ENCODE data around the gene GALP.
"Not testable (repeated sequence)": the region's sequence is repeated elsewhere in the genome, so short reads cannot be mapped to it uniquely, and the experiment has no call there.

GALP gene

GRCh38 chr19:56175861-56176307, at the start of gene GALP:
GALP (plus strand) TSS chr19:56176008; CDS start chr19:56177109, 1,101 bp downstream.
- not testable (repeated sequence) for DNase-seq

GRCh38 chr19:56126983-56127780, 48.6 kb upstream of the GALP start:
- DNase-seq, result no peak

GRCh38 chr19:56130006-56130405, 45.8 kb upstream of the GALP start:
- DNase-seq, result no peak

GRCh38 chr19:56131651-56132050, 44.2 kb upstream of the GALP start:
- no peak for DNase-seq

GRCh38 chr19:56132316-56132822, 43.4 kb upstream of the GALP start:
- no peak for DNase-seq

GRCh38 chr19:56133858-56134653, 41.8 kb upstream of the GALP start:
- DNase-seq, result no peak

- DNase-seq, result no peak
Observed at GRCh38 chr19:56134654-56134921, 41.2 kb upstream of the GALP start.

- DNase-seq, result no peak
Observed at GRCh38 chr19:56136362-56136761, 39.4 kb upstream of the GALP start.

GRCh38 chr19:56137405-56137804, 38.4 kb upstream of the GALP start:
- DNase-seq, result no peak

GRCh38 chr19:56138069-56138468, 37.7 kb upstream of the GALP start:
- no peak for DNase-seq

GRCh38 chr19:56139847-56140582, 35.8 kb upstream of the GALP start:
- DNase-seq, result no peak

- DNase-seq, result peak; percentile 98
Observed at GRCh38 chr19:56140583-56141416, 35.0 kb upstream of the GALP start, which contains the start of gene ZNF444. ZNF444 (plus strand) TSS chr19:56141287; CDS start chr19:56146912, 5,625 bp downstream.

- DNase-seq, result peak; percentile 29
Observed at GRCh38 chr19:56141417-56141993, 34.3 kb upstream of the GALP start.

- no peak for DNase-seq
Observed at GRCh38 chr19:56142087-56142787, 33.6 kb upstream of the GALP start.

- no peak for DNase-seq
Observed at GRCh38 chr19:56142897-56143434, 32.8 kb upstream of the GALP start.

- no peak for DNase-seq
Observed at GRCh38 chr19:56144376-56144775, 31.4 kb upstream of the GALP start.

- DNase-seq, result no peak
Observed at GRCh38 chr19:56144831-56145230, 31.0 kb upstream of the GALP start.

GRCh38 chr19:56145698-56146097, 30.1 kb upstream of the GALP start:
- no peak for DNase-seq

GRCh38 chr19:56146904-56147303, 28.9 kb upstream of the GALP start:
- DNase-seq, result no peak

GRCh38 chr19:56147307-56147706, 28.5 kb upstream of the GALP start:
- DNase-seq, result no peak

- no peak for DNase-seq
Observed at GRCh38 chr19:56148096-56148495, 27.7 kb upstream of the GALP start.
